Right lobe of liver (tissue), 4 donors: ENCODE measurements around the gene ATIC.

Source experiments
- CTCF ChIP-seq, 4 donors: fragments of 200-600 bp in 3 of 4; fragments of 450-650 bp in 1 of 4; IDR thresholded peaks; one replicate each; pipeline versions ENCODE4 v1.5.1 to v1.8.0; 2016 to 2022; ENCODE audit warnings: antibody characterized with exemption in 4 of 4, mild to moderate bottlenecking in 2 of 4
- POLR2A ChIP-seq: fragments of 450-650 bp; IDR thresholded peaks from one replicate; pipeline ENCODE4 v1.6.1; 2017; ENCODE audit warnings: antibody characterized with exemption, mild to moderate bottlenecking
- donor health status: DM: no; HTN: no; CAD: no.
- donor health status: DM: no; HTN: no; CAD: no.
- donor health status: DM: no; HTN: yes; CAD: no.

- TF ChIP-seq CTCF (IDR thresholded peaks at IDR 0.05) (no peak), POLR2A (no peak)
These were observed 71.9 kb downstream of the ATIC start for GRCh38 chr2:215383652-215384279.
